Transverse colon (tissue), 3 donors: ENCODE data around the gene FGF1.

Experiments
- EP300 ChIP-seq: sonication (generic); formaldehyde crosslinking; IDR thresholded peaks from one replicate; pipeline ENCODE4 v1.6.1; 2017; ENCODE audit warnings: antibody characterized with exemption, low read depth
- POLR2A ChIP-seq: fragments of 450-650 bp; IDR thresholded peaks from one replicate; pipeline ENCODE4 v1.6.1; 2016; ENCODE audit warnings: antibody characterized with exemption, mild to moderate bottlenecking, moderate library complexity
- TF ChIP-seq, protein P1 (sequence below), 5 experiments: fragments of 200-600 bp in 3 of 5; fragments of 450-650 bp in 2 of 5; sonication (generic) in 3 of 5; IDR thresholded peaks; 1 replicate in 2 of 5; 2 replicates in 3 of 5; pipeline ENCODE4 v1.5.1; 2016 to 2017; ENCODE audit warnings: antibody characterized with exemption in 5 of 5, inconsistent platforms in 3 of 5, mild to moderate bottlenecking in 2 of 5, moderate library complexity in 1 of 5

DNA sequence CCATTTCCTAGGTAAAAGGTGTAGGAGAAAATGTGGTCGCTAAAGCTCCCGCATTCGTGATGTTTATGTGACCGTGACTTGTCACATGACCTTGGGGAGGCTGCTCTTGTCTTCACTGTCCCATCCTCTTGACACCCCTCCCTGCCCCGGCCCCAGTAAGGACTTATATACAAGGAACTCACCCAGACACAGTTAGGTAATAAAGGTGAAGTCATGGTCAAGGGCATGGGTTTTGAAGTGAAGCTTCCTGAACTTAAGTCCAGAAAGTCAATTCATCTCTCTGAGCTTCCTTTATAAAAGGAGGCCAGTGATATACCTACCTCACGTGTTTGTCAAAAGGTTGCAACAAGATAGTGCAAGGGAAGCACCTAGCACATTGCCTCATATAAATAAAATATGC, 17.6 kb downstream of the FGF1 start:
- TF ChIP-seq POLR2A (no peak), EP300 (no peak)
- TF ChIP-seq, protein P1, sequence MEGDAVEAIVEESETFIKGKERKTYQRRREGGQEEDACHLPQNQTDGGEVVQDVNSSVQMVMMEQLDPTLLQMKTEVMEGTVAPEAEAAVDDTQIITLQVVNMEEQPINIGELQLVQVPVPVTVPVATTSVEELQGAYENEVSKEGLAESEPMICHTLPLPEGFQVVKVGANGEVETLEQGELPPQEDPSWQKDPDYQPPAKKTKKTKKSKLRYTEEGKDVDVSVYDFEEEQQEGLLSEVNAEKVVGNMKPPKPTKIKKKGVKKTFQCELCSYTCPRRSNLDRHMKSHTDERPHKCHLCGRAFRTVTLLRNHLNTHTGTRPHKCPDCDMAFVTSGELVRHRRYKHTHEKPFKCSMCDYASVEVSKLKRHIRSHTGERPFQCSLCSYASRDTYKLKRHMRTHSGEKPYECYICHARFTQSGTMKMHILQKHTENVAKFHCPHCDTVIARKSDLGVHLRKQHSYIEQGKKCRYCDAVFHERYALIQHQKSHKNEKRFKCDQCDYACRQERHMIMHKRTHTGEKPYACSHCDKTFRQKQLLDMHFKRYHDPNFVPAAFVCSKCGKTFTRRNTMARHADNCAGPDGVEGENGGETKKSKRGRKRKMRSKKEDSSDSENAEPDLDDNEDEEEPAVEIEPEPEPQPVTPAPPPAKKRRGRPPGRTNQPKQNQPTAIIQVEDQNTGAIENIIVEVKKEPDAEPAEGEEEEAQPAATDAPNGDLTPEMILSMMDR (IDR thresholded peaks at IDR 0.05), result no peak
